Common myeloid progenitor, CD34-positive (primary cell): Measurements from ENCODE around the gene PLEKHG2.
A peak's percentile ranks its signal among the peaks of the same experiment; 100 is the strongest.

ENCODE experiments used
- CTCF ChIA-PET: fragments of 350-600 bp; sonication (Branson Sonifier 250); formaldehyde crosslinking; loops from one replicate; lab custom pipeline; 2021; ENCODE audit warnings: antibody characterized with exemption; lab: Charles Lee
- POLR2A ChIA-PET: fragments of 350-600 bp; sonication (Branson Sonifier 250); formaldehyde crosslinking; loops from one replicate; lab custom pipeline; 2021; ENCODE audit warnings: antibody characterized with exemption; lab: Charles Lee
- DNase-seq, 3 donors: peaks; one replicate each; pipeline versions ENCODE4 v3.0.0 to v3.0.0-alpha.2; 2013
- H3K27ac ChIP-seq, 2 experiments: 1 replicate in 1 of 2; 2 replicates in 1 of 2; pipeline ENCODE4 v1.7.0; 2013; ENCODE audit warnings: inconsistent platforms in 2 of 2, low read length in 2 of 2, mild to moderate bottlenecking in 2 of 2, low read depth in 1 of 2, moderate library complexity in 1 of 2; ENCODE audit not compliant: severe bottlenecking in 2 of 2, insufficient read depth in 1 of 2, poor library complexity in 1 of 2
- H3K27me3 ChIP-seq, 5 experiments: replicated peaks in 2 of 5; 1 replicate in 3 of 5; 2 replicates in 2 of 5; pipeline versions ENCODE4 v1.6.1 to v1.7.0; 2013; ENCODE audit warnings: low read length in 4 of 5, mild to moderate bottlenecking in 2 of 5, moderate library complexity in 2 of 5, inconsistent platforms in 1 of 5; ENCODE audit not compliant: insufficient read depth in 5 of 5, control insufficient read depth in 4 of 5
- H3K36me3 ChIP-seq, 4 experiments: 1 replicate in 2 of 4; 2 replicates in 2 of 4; pipeline versions ENCODE4 v1.6.1 to v1.7.0; 2013; ENCODE audit warnings: low read length in 3 of 4, control low read depth in 1 of 4, mild to moderate bottlenecking in 1 of 4; ENCODE audit not compliant: control insufficient read depth in 4 of 4, insufficient read depth in 4 of 4
- H3K4me1 ChIP-seq, 4 experiments: 1 replicate in 3 of 4; 2 replicates in 1 of 4; pipeline versions ENCODE4 v1.6.1 to v1.7.1; 2013; ENCODE audit warnings: low read length in 3 of 4, mild to moderate bottlenecking in 3 of 4, control low read depth in 1 of 4, inconsistent platforms in 1 of 4, moderate library complexity in 1 of 4; ENCODE audit not compliant: control insufficient read depth in 4 of 4, insufficient read depth in 4 of 4; ENCODE audit errors: control extremely low read depth in 1 of 4
- H3K4me3 ChIP-seq, 7 experiments: 1 replicate in 4 of 7; 2 replicates in 3 of 7; pipeline versions ENCODE4 v1.5.1 to v1.7.0; 2013; ENCODE audit warnings: mild to moderate bottlenecking in 7 of 7, low read length in 6 of 7, moderate library complexity in 6 of 7, inconsistent platforms in 2 of 7, low read depth in 2 of 7, control low read depth in 1 of 7; ENCODE audit not compliant: insufficient read depth in 4 of 7, control insufficient read depth in 1 of 7; ENCODE audit errors: extremely low read depth in 1 of 7
- H3K9me3 ChIP-seq, 5 experiments: 1 replicate in 4 of 5; 2 replicates in 1 of 5; pipeline versions ENCODE4 v1.6.1 to v1.7.1; 2013; ENCODE audit warnings: low read length in 4 of 5, mild to moderate bottlenecking in 2 of 5, inconsistent platforms in 1 of 5, low read depth in 1 of 5, moderate library complexity in 1 of 5; ENCODE audit not compliant: control insufficient read depth in 4 of 5, insufficient read depth in 2 of 5; ENCODE audit errors: control extremely low read depth in 1 of 5
- WGBS: methylation state at CpG from one replicate; pipeline ENCODE4 v1.1.5; 2013; ENCODE audit not compliant: insufficient coverage; 5-methylcytosine and 5-hydroxymethylcytosine counted together

Gene PLEKHG2

DNA sequence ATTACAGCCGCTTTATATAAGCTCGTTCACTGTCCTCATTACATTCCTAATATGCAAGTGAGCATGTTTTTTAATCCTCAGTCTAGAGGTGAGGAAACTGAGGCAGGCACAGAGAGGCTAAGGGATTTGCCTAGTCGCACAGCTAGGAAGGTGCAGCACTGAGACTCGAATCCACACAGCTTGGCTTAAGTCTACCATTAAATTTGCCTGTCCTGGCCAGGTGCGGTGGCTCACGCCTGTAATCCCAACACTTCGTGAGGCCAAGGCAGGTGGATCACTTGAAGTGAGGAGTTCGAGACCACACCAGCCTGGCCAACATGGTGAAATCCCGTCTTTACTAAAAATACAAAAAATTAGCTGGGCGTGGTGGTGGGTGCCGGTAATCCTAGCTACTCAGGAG, 15.2 kb downstream of the PLEKHG2 start:
- H3K9me3 ChIP-seq: no peaks in the 10 kb centered on the region
- 96% methylated on average over 10 of the region's 11 CpGs for WGBS
- H3K4me1 ChIP-seq: peaks cover 0 to 7% (median 0%) of the 10 kb centered on the region in 4 experiments
- no peak for DNase-seq
- H3K27ac ChIP-seq: no peak overlapping the region
- H3K4me3 ChIP-seq: no peak overlapping the region
- ChIA-PET POLR2A (interaction anchor here (2.2 kb wide), 1 partner anchor 8 kb away, joined by 8 read pairs; the partner anchor contains the start of gene RPS16), CTCF (interaction anchor here (0.7 to 3.2 kb wide), 5 partner anchors 8 to 106 kb away, joined by 3 to 21 read pairs (median 4); partner anchors contain the start of gene RPS16)
- no peaks in the 10 kb centered on the region for H3K27me3 ChIP-seq
- peaks cover 5 to 29% (median 20%) of the 10 kb centered on the region in 4 experiments for H3K36me3 ChIP-seq

DNA sequence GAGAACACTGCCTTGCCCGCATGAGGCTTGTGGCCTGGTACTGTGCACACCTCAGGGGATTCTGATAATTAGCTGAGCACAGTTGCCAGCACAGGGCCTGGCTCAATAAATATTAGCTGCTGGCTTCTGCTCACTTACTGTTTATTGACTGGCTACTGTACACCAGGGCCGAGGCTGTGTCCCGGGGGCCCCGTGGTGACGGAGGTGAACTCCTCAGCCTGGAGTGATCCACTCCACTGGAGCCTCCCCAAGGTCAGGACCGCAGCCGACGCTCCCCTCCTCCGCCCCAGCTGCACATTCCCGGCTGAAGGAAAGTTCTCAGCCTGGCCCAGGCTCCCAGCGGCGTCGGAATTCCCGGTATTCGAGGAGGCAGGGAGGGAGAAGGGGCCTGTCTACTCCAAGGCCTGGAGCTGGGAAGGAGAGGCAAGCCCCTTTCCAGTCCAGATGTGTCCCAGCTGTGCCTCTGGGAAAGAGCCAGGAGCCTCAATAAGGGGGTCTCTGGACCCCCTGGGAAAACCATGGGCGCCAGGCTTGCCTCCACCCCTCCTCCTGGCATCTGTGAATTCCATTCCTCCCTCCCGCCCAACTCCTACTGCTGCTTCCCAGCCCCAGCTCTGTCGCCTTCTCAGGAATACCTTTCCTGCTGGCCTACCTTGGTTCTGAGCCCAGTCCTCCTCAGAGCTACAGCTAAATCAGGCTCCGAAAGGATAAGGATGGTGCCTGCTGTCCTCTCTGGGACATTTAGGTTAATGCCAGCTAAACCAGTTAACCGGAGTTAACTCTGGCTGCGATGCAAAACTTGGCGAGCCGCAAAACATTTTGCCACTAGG, 16.0 kb downstream of the PLEKHG2 start:
- H3K36me3 ChIP-seq: peaks cover 2 to 29% (median 22%) of the 10 kb centered on the region in 4 experiments
- H3K9me3 ChIP-seq: no peaks in the 10 kb centered on the region
- no peak overlapping the region for H3K4me3 ChIP-seq
- no peak for DNase-seq
- CTCF ChIA-PET: interaction anchor here (0.7 to 3.2 kb wide), 6 partner anchors 10 to 106 kb away, joined by 3 to 21 read pairs (median 4); no protein-coding TSS in a partner anchor
- WGBS: 62% methylated on average over 23 of the region's 23 CpGs
- H3K27me3 ChIP-seq: no peaks in the 10 kb centered on the region
- no peak overlapping the region for H3K27ac ChIP-seq
- POLR2A ChIA-PET: no interaction called here
- H3K4me1 ChIP-seq: peaks cover 0 to 7% (median 0%) of the 10 kb centered on the region in 4 experiments

DNA sequence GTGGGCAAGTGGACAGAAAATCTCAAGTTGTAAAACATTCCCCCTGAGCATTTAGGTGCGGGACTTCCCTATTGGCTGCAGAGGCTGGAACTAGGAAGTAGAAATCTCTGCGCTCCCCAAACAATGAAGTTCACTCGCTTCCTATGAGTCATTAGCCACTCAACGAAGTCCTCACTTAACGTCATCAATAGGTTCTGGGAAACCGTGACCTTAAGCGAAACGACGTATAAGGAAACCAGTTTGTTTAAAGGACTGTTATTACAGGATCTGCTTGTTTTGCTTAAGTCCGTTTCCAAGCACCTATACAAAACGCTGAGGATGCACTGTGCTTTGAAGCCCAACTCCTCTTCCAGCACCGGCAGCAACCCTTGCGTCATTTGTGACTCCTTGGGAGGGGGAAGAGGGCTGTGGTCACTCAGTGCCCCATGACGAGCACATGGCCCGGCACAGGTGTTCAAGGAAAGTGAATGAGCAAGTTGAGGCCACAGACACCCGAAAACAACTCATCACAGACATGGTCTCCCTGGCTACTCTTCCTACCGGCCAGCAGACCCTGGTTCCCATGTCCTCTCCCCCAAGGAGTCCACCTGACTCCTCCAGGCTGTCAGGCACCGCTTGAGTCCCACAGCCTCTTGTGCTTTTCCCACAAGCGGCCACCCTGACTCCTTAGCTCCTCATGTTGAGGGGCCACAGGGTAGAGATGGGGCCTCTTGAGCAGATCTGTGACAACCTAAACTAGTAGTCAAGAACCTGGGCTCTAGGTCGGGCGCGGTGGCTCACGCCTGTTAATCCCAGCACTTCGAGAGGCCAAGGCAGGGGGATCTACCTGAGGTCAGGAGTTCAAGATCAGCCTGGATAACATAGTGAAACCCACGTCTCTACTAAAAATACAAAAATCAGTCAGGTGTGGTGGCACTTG, 18.5 kb downstream of the PLEKHG2 start:
- DNase-seq: peak in 2 of 3 donors; percentile 29 to 32
- POLR2A ChIA-PET: interaction anchor here (0.7 kb wide), 1 partner anchor 20 kb away, joined by 3 read pairs; no protein-coding TSS in a partner anchor
- CTCF ChIA-PET: no interaction called here

DNA sequence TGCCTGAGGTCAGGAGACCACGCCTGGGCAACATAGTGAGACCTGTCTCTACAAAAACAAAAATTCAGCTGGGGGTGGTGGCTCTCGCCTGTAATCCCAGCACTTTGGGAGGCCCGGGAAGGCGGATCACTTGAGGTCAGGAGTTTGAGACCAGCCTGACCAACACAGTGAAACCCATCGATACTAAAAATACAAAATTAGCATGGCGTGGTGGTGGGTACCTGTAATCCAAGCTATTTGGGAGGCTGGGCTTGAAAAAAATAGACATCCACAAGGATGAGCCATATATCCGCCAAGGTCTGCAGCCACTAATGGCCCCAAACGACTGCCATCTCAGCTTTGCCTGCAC, 20.2 kb downstream of the PLEKHG2 start:
- no peaks in the 10 kb centered on the region for H3K27me3 ChIP-seq
- no peaks in the 10 kb centered on the region for H3K9me3 ChIP-seq
- ChIA-PET CTCF (interaction anchor here (0.7 to 2.4 kb wide), 2 partner anchors 21 to 44 kb away, joined by 5 to 8 read pairs; partner anchors contain the start of gene PLEKHG2), POLR2A (no interaction called here)
- peaks cover 2 to 30% (median 27%) of the 10 kb centered on the region in 4 experiments for H3K36me3 ChIP-seq
- no peak overlapping the region for H3K27ac ChIP-seq
- H3K4me3 ChIP-seq: no peak overlapping the region
- WGBS: 98% methylated on average over 8 of the region's 8 CpGs
- H3K4me1 ChIP-seq: peaks cover 4 to 30% (median 22%) of the 10 kb centered on the region in 4 experiments
- no peak for DNase-seq

More for the DNA sequence above, 18.5 kb downstream of the PLEKHG2 start:
- Histone ChIP-seq H3K9me3 (no peaks in the 10 kb centered on the region), H3K4me1 (peaks cover 4 to 23% (median 15%) of the 10 kb centered on the region in 4 experiments), H3K27me3 (no peaks in the 10 kb centered on the region), H3K27ac (no peak overlapping the region), H3K36me3 (peaks cover 2 to 30% (median 27%) of the 10 kb centered on the region in 4 experiments), H3K4me3 (no peak overlapping the region)
- WGBS: 89% methylated on average over 18 of the region's 25 CpGs

DNA sequence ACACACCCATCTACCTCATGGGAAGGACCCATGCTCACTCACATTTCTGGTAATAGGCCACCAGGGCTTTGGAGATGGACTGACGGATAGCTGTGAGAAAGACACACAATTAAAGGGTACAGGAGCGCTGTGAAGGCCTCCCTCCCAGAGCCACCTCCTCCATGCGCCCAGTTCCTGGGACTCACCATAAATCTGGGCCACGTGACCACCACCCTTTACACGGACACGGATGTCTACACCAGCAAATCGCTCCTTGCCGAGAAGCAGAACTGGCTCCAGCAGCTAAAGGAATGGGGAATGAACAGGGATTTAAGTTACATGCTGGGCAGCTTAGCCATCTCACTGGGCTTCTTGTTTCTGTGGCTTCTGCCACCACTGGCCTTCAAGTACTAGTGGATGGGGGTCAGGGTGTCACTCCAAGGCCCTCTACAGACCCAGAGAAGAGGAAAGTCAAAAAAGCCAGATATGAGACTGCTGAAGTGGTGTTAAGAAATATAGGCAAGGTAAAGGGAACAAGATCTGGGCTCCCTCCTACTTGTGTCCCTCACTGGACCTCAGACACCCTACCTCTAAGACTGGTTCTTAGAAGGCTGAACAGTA, 21.1 kb downstream of the PLEKHG2 start:
- no peak for DNase-seq
- H3K4me3 ChIP-seq: peak overlapping the region in 1 of 7 experiments; percentile 98
- 100% methylated on average over 5 of the region's 8 CpGs for WGBS
- POLR2A ChIA-PET: no interaction called here
- H3K4me1 ChIP-seq: peaks cover 4 to 30% (median 22%) of the 10 kb centered on the region in 4 experiments
- H3K9me3 ChIP-seq: no peaks in the 10 kb centered on the region
- H3K27ac ChIP-seq: peak overlapping the region in 1 of 2 experiments; percentile 94
- H3K27me3 ChIP-seq: no peaks in the 10 kb centered on the region
- H3K36me3 ChIP-seq: peaks cover 2 to 30% (median 27%) of the 10 kb centered on the region in 4 experiments
- CTCF ChIA-PET: interaction anchor here (0.7 to 2.4 kb wide), 5 partner anchors 16 to 37 kb away, joined by 3 to 8 read pairs (median 6); partner anchors contain the start of gene PLEKHG2
